Astrocyte of the spinal cord (primary cell): ENCODE data around the gene CCDC47.
A peak's percentile ranks its signal among the peaks of the same experiment; 100 is the strongest.

ENCODE experiments used
- DNase-seq: peaks from one replicate; pipeline ENCODE4 v3.0.0; 2011; ENCODE audit warnings: low read depth, low spot score
- H3K4me3 ChIP-seq: 2 replicates; pipeline ENCODE4 v1.5.1; 2011; ENCODE audit warnings: low read depth, mild to moderate bottlenecking, low read length, moderate library complexity
- CTCF ChIP-seq: IDR thresholded peaks from 2 replicates; pipeline ENCODE4 v1.5.1; 2012; ENCODE audit warnings: low read depth, mild to moderate bottlenecking, low read length, inconsistent platforms
- in situ Hi-C: cut with HindIII; loops from 2 replicates; pipeline ENCODE4 v1.10.0; 2017; ENCODE audit warnings: low sequenced_read_pairs

Gene CCDC47

GRCh38 chr17:63697341-63698286, 75.8 kb downstream of the CCDC47 start:
- no peak overlapping the region for H3K4me3 ChIP-seq
- TF ChIP-seq CTCF: peak; percentile 49
- DNase-seq: no peak
- in situ Hi-C loops: no loop called here

DNA sequence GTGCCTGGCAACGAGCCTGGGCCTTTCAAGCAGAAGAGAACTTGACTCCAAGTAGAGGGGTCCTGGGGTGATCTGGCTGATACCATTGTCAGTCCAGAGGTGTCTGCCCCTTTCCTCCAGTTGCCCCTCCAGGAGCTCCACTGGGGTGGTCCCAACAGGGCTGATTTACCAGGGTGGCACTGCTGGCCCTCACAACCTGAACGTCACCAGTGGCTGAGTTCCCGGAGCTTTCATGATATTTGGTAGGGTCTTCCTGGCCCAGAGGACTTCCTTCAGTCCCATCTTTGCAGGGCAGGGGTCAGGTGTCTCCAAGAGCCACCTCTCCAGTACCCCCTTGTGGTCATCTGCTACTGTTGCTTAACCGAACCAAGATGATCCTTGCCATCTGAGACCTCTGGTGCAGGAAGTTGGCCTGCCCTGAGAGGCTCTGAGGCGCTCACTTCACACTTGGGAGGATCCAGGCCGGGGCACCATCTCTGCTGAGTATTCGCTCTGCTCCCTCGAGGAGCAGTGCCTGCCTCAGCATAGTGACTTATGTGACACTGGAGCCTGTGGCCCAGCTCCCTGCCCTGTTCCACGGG, 76.9 kb downstream of the CCDC47 start:
- peak; percentile 56 for TF ChIP-seq CTCF
- peak; percentile 34 for DNase-seq
- in situ Hi-C loops: no loop called here
- H3K4me3 ChIP-seq: no peak overlapping the region

DNA sequence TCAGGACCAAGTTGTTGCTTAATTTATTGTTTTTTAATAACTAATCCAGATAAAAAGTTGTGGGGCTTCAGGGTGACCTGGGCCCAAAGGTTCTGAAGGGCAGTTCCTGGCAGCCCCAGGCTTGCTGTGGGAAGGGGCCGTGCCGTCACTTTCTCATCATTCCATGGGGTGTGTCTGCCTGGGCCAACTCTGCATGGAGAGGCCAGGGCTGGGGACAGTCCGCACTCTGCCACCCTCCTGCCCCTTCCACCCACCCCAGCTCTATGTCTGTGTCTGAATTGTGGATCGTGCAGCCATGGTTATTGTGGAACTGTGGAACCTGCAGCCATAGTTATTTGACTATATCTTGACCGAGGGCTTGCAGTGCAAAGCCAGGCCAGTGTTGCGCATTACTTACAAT, 77.5 kb downstream of the CCDC47 start:
- no peak overlapping the region for H3K4me3 ChIP-seq
- in situ Hi-C loops: no loop called here
- no peak for DNase-seq
- TF ChIP-seq CTCF: no peak
